ENCODE results near the gene PARP6.

PARP6 gene

DNA sequence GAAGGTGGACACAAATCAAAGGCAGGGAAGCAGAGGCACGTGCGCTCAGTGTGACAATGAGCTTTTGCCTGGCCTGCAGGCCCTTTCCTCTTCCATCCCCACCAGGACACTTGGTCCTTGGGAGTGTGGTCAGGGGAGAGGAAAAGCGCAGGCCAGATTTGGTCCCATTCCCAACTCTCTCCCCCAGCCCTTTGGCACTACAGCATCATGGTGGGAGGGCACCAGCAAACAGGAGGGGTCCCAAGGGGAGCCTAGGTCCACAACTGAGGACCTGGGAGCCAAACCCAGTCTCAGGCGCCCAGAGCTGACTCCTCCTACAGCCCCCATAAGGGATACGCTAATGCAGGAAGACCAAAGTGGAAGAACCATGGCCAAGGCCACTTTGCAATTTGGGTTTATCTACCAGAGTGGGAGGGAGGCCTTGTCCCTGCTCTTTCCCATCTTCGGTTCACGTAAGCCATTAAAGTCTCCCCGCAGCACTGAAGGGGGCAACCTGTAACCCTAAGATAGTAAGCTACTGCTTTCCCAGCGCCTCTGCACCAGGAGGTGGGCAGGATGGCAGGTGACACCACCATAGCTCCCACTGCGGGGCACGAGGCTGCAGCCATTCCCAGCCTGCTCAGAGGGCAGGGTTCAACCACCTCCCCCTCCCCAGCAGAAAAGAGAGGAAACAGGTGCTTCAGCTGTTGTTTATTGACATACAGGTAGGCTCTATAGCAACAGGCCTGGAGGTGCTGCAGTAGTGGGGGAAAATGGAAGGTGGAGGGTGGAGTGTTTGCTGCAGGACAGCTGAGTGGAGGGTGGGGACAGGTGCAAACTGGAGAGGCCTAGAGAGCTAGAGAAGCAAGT, 73.8 kb downstream of the PARP6 start:
- TF ChIP-seq POLR2A (IDR thresholded peaks at IDR 0.05; ENCODE audit: low read depth, low read length) (peak; percentile 41; the same call in 1 of the 2 replicates), POLR2AphosphoS5 (IDR thresholded peaks at IDR 0.05; ENCODE audit: low read depth, low read length) (peak; percentile 45; the same call in 1 of the 2 replicates), PAX5 (IDR thresholded peaks at IDR 0.05; ENCODE audit: insufficient read depth, low read length, severe bottlenecking) (no peak), TAF1 (IDR thresholded peaks at IDR 0.05; ENCODE audit: low read depth, low read length) (no peak), POU2F2 (IDR thresholded peaks at IDR 0.05; ENCODE audit: low read depth, low read length) (0 out of 2 replicates have a peak, but pooled peaks have one; percentile 54), SPI1 (IDR thresholded peaks at IDR 0.05; ENCODE audit: low read depth, low read length) (no peak)
- DNase-seq (ENCODE audit: insufficient read length, low spot score) (no peak), FAIRE-seq (no peak)

DNA sequence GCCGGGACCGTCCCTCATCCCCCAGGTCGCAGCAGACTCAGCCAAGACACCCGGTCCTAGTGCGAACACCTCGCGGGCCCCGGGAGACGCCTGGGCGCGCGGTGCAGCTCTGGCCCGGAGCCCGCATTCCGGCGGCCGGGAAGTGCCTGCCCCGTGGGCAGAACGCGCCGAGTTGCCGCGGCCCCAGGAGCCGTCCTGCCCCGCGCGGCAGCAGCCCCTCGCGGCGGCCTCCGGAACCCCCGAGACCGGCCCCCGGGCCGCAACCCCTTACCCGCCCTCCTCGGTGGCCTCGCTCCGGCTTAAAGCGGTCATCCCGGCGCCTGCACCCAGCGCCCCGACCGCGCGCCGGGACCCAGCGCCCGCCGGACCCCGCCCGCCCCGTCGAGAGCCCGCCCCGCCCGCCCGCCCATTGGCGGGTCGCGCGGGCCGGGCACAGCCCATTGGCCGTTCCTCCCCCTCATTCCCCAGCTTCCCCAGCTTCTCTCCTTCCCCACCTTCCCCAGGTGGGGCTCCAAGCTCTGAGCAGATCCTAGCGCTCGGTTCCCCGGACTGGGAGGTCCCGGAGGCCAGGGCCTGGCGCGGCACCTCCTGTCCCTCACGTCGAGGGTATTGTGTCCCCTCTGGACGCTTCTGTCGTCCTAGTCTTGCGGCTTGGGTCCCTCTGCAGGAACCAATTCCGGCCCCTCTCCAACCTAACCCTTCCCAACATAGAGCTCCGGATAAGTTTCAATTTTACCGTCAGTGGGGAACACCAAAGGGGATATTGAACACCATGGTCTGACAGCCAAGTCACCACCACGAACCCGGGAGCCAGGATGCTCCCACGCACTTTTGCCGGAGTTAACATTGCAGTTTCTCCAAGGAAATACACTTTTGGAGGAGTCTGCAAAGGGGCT, 74.6 kb downstream of the PARP6 start, which contains the start of gene GRAMD2A:
TSS of gene GRAMD2A (minus strand) at position 328 of the 896 bp plus-strand sequence.
- FAIRE-seq, result no peak
- no peak for TF ChIP-seq POLR2AphosphoS5 (IDR thresholded peaks at IDR 0.05; ENCODE audit: low read depth, low read length)
- TF ChIP-seq POU2F2 (IDR thresholded peaks at IDR 0.05; ENCODE audit: low read depth, low read length), result no peak
- no peak for TF ChIP-seq PAX5 (IDR thresholded peaks at IDR 0.05; ENCODE audit: insufficient read depth, low read length, severe bottlenecking)
- TF ChIP-seq SPI1 (IDR thresholded peaks at IDR 0.05; ENCODE audit: low read depth, low read length), result no peak
- TF ChIP-seq POLR2A (IDR thresholded peaks at IDR 0.05; ENCODE audit: low read depth, low read length), result no peak
- TF ChIP-seq TAF1 (IDR thresholded peaks at IDR 0.05; ENCODE audit: low read depth, low read length), result no peak
- peak; percentile 82 for DNase-seq (ENCODE audit: insufficient read length, low spot score)

DNA sequence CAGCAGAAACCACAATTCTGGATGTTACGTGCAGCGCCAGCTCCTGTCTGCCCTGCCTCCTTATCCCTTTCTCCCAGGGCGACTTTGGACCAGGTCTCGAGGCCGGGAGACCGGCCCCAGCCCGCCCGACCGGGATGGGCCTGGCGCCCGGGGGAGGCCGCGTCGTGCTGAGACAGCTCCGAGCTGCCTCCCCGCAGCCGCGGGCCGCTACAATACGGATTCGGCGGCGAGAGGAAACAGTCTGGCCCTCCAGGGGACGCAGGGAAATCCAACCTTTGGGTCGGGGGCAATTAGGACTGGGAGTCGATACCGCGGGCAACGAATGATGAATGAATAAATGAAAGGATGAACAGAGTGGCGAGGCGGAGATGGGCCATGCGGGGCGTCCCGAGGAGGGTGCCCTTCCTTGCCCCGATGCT, 75.3 kb downstream of the PARP6 start:
- DNase-seq (ENCODE audit: insufficient read length, low spot score) (no peak), FAIRE-seq (no peak)
- TF ChIP-seq POLR2A (IDR thresholded peaks at IDR 0.05; ENCODE audit: low read depth, low read length) (no peak), SPI1 (IDR thresholded peaks at IDR 0.05; ENCODE audit: low read depth, low read length) (no peak), POLR2AphosphoS5 (IDR thresholded peaks at IDR 0.05; ENCODE audit: low read depth, low read length) (no peak), TAF1 (IDR thresholded peaks at IDR 0.05; ENCODE audit: low read depth, low read length) (no peak), PAX5 (IDR thresholded peaks at IDR 0.05; ENCODE audit: insufficient read depth, low read length, severe bottlenecking) (no peak), POU2F2 (IDR thresholded peaks at IDR 0.05; ENCODE audit: low read depth, low read length) (no peak)

DNA sequence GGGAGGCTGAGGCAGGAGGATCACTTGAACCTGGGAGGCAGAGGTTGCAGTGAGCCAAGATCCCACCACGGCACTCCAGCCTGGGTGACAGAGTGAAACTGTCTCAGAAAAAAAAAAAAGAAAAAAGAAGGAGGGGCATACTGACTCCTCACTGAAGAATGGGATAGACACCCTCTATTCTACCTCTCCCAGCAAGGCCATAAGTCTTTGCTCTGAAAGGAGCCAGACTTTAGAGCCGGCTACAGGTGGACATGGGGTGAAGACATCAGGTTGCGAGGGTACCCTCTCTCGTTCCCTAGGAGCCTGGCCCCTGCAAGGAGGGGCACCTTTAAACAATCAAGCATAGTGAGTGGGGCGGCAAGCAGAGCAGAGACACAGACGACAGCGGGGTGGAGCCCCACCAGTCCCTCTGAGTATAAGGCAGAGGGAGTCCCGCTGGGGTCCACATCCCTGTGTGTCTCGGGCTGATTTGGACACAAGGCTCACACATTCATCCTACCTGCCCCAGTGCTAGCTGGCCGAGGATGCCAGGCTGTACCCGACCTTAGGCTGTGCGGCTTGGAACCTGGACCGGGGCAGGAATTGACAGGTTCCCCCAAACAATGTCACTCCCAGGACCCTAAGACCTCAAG, 75.8 kb downstream of the PARP6 start:
- DNase-seq (ENCODE audit: insufficient read length, low spot score) (no peak), FAIRE-seq (no peak)
- TF ChIP-seq POLR2AphosphoS5 (IDR thresholded peaks at IDR 0.05; ENCODE audit: low read depth, low read length) (no peak), TAF1 (IDR thresholded peaks at IDR 0.05; ENCODE audit: low read depth, low read length) (no peak), PAX5 (IDR thresholded peaks at IDR 0.05; ENCODE audit: insufficient read depth, low read length, severe bottlenecking) (no peak), POU2F2 (IDR thresholded peaks at IDR 0.05; ENCODE audit: low read depth, low read length) (no peak), SPI1 (IDR thresholded peaks at IDR 0.05; ENCODE audit: low read depth, low read length) (no peak), POLR2A (IDR thresholded peaks at IDR 0.05; ENCODE audit: low read depth, low read length) (no peak)

DNA sequence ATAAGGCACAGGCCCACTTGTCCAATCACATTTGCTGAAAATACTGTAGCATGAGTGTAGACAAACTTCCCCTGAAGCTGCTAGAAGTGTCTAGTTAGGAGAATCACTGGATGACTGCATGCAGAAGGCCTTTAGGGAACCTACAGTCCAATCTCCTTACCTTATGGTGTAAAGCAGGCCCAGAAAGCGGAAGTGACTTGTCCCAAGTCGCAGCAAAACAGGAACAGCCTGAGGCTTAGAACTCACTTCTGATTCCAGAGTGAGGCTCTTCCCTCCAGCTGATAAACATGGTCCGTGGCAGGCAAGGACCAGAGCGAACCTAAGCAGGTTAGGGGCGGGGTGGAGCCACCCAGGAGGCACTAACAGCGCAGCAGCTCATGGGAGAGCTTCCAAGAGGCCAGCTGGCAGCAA, 77.2 kb downstream of the PARP6 start:
- no peak for DNase-seq (ENCODE audit: insufficient read length, low spot score)
- peak; percentile 89 for TF ChIP-seq SPI1 (IDR thresholded peaks at IDR 0.05; ENCODE audit: low read depth, low read length)
- no peak for TF ChIP-seq POU2F2 (IDR thresholded peaks at IDR 0.05; ENCODE audit: low read depth, low read length)
- TF ChIP-seq POLR2A (IDR thresholded peaks at IDR 0.05; ENCODE audit: low read depth, low read length), result no peak
- FAIRE-seq, result no peak

DNA sequence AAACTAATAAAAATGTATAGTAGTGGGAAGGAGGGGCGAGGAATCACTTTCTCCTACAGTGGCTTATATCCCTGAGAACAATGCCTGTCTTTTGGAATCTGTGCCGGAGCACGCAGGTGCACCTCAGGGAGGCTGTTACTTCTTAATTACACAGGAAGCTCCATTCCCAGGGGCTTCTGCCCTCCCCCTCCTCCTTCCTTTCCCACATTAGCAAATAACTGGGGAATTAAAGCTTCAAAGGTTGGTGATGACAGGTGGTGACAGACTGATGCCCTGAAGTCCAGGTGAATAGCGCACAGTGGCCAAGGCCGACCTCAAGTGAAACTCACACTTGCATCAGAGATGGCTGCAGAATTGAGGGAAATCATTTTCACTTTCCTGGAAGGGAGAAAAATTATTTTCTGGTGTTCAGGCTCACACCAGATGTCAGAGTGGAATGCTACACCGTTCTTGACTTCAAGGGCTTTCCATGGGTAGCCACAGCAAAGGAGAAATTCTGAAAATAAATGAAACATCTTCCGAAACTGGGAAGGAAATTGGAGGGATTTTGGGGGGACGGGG, 78.4 kb downstream of the PARP6 start:
- TF ChIP-seq POLR2A (IDR thresholded peaks at IDR 0.05; ENCODE audit: low read depth, low read length) (no peak), TAF1 (IDR thresholded peaks at IDR 0.05; ENCODE audit: low read depth, low read length) (no peak), POLR2AphosphoS5 (IDR thresholded peaks at IDR 0.05; ENCODE audit: low read depth, low read length) (no peak), SPI1 (IDR thresholded peaks at IDR 0.05; ENCODE audit: low read depth, low read length) (no peak), PAX5 (IDR thresholded peaks at IDR 0.05; ENCODE audit: insufficient read depth, low read length, severe bottlenecking) (no peak), POU2F2 (IDR thresholded peaks at IDR 0.05; ENCODE audit: low read depth, low read length) (no peak)
- no peak for FAIRE-seq

DNA sequence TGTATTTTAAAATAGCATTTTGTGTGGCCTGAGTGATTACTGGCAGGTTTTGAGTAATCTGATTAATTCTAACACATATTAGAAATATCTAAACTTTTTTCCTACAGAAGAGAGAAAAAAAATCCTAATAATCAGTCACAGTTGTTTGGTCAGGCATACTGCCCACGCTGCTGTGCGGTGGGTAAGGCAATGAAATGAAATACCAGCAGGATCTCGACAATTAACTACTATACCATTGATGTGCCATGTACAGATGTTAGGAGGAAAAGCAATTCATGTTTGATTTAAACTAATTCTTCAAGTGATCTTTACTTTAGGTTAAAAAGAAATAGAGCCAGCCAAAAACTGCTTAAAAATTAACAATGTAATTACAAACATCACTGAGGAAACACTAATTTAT, 79.9 kb downstream of the PARP6 start:
- DNase-seq (ENCODE audit: insufficient read length, low spot score) (no peak), FAIRE-seq (no peak)
- no peak for TF ChIP-seq POU2F2 (IDR thresholded peaks at IDR 0.05; ENCODE audit: low read depth, low read length)
- TF ChIP-seq POLR2A (IDR thresholded peaks at IDR 0.05; ENCODE audit: low read depth, low read length), result no peak
- no peak for TF ChIP-seq POLR2AphosphoS5 (IDR thresholded peaks at IDR 0.05; ENCODE audit: low read depth, low read length)
- TF ChIP-seq PAX5 (IDR thresholded peaks at IDR 0.05; ENCODE audit: insufficient read depth, low read length, severe bottlenecking), result no peak
- no peak for TF ChIP-seq SPI1 (IDR thresholded peaks at IDR 0.05; ENCODE audit: low read depth, low read length)
- no peak for TF ChIP-seq TAF1 (IDR thresholded peaks at IDR 0.05; ENCODE audit: low read depth, low read length)

More for the DNA sequence above, 78.4 kb downstream of the PARP6 start:
- DNase-seq (ENCODE audit: insufficient read length, low spot score), result no peak
